Putamen (tissue), 1 donor: Measurements from ENCODE around the gene CDPF1.

Source experiments
- DNase-seq: peaks from one replicate; pipeline ENCODE4 v3.0.0-alpha.2; 2016; ENCODE audit warnings: low spot score

Gene CDPF1, protein sequence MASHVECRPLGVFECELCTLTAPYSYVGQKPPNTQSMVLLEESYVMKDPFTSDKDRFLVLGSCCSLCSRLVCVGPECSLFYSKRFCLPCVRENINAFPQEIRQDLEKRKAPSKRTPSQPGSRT

DNA sequence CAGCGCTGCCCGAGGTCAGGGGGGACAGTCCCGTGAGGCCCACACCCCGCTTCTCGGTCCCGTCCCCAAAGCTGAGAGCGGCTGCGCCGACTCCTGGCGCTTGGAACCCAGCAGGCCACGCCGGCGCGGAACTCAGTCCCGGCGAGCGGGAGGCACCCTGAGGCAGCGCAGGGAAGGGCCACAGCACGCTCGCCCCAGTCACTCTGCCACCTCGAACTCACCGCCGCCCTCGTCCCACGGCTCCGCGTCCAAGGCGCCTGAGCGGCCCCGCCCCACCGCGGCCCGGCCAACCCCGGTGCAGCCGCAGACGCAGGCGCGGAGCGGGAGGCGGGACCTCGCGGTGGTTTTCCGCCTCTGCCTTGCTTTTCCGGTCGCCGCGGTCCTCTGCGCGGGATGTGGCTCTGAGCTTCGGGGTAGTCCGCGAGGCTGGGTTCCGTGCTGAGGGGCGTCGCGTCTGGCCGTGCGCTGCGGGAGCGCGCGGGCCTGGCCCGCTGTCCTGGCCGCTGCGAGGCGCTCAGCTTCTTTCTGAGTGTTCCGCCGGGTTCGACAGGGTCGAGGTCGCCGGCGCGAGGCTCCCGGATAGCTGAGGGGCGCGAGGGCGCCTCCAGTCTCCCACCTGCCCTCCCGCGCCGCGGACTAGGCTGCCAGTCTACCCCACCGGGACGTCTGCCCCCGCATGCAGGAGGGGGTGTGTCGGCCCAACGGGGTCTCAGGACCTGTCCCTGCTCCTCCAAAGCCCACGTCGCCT is at the start of gene CDPF1:
TSS of gene CDPF1 (minus strand) at position 259 of the 748 bp plus-strand sequence. CDS start 2,009 bp downstream, outside the sequence.
- DNase-seq, result peak; percentile 88

DNA sequence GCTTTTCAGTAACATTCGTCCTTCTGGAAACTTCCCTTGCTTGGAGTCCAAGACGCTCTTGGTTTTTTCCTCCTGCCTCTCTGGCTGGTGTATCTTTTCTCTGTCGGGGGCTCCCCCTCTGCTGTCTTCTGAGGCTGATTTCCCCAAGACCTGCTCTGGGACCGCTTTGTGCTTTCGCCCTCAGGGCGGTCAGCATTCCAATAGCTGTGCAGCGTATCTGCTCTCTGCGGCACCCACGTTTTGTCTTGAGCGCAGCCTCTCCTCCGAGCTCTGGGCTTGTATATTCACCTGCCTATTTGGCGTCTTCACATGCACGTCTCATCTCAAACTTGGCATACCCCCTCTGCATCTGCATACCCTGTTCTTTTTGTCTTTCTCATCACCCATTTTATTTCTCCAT is 49.0 kb upstream of the CDPF1 start:
- no peak for DNase-seq

DNA sequence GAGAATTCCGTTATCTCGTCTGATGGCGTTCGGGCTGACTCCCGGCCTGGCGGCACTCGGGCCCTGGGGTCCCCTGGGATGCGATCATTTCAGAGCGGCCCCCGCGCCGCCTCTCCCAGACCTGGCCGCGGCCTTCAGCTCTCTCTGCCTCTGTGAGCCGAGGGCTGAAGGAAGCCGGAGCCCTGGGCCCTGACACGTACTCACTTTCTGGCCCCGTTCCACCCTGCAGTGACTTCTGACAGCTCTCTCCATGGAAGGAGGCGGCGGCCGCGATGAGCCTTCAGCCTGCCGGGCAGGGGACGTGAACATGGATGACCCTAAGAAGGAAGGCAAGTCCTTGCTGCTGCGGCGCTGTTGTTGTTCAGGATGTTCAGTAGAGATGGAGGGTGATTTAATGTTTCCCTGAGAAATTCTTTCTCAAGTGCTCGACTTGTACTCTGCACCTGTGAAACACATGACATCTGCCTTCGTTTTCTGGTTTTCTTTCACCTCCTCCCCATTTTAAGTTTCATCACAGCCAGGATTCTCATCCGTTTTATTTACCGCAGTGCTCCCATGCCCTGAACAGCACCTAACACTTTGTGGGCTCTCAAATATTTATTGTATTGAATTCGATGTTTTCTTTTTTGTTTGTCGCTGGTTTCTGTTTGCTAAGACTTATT is 47.2 kb upstream of the CDPF1 start:
- no peak for DNase-seq

DNA sequence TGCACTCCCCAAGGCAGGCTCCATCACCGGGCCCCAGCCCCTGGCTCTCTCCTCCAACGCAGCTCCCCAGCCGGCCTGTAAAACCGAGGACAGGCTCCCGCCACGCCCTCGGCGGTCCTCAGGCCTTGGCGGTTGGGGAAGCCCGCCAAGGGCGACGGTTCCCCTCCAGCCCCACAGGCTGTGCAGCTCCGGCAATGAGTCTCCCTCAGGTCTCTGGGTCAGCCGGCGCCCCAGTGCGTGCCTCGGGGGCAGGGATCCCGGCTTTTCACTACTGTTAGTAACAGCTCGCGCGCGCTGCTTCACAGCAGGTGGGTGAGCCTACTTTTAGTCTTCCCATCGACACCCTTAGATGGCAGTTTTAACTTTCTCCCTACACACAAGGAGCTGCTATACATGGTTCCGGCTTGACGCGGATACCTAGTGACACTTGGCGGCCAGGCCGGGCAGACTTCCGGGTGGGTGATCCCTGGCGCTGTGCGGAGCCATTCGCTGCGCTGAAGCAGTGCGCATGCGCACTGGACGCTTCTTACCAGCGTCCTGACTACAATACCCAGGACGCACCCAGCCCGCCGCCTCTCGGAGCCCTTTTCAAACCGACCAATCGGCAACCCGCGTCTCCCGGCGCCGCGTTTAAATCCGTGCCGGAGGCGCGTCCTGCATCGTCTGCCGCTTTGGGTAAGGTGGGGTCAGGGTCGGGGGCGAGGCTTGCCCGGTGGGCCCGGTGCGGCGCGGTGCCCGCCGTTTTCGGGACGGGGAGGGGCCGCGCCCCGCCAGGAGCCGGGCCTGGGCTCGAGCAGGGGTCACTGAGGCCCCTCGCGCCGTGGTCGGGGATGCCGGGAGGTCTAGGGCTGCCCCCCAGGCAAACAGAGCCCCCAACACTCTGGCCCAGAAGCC is 46.4 kb upstream of the CDPF1 start, which contains the start of gene GTSE1:
TSS of gene GTSE1 (plus strand) at position 614 of the 894 bp plus-strand sequence. CDS start 531 bp downstream, outside the sequence.
- DNase-seq, result peak; percentile 97

DNA sequence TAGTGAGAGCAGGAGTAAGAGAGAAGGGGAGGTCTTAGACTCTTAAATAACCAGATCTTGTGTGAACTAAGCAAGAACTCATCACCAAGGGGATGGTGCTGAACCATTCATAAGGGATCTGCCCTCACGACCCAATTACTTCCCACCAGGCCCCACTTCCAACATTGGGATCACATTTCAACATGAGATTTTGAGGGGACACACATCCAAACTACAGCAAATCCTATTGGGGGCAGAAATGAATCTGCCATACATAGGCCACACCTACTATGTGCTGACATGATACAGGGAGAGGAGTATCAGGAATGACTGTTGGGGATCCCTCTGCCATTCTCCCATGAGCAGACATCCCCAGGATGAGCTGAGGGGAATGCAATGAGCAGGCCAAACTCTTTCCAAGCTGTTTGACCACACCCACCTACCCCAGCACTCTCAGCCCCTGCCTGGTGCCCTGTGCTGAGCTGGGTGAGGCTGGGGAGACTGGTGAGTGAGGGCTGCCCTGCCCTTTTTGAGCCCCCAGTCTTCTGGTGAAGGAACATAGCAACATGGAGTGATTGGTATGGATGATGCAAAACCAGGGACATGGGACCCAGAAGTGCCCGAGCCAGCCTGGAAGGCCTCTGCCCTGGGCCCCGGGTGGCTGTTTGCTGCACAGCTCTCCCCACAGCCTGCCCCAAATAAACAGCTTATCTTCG is 45.3 kb upstream of the CDPF1 start:
- no peak for DNase-seq

DNA sequence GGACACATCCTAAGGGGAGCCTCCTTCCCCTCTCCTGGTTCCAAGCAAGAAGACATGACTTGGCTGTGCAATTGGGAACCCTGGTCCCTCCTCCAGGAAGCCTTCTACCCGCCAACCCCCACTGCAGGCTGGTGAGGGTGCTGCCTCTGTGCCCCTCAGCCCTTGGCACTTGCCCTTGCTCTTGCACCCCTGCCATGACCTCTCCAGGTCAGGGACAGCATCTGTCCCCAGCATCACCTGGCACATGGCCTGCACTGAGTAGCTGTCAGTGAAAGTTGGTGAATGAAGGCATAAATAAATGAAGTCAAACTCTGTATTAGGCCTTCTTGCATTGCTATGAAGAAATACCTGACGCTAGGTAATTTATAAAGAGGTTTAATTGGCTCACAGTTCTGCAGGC is 44.7 kb upstream of the CDPF1 start:
- DNase-seq, result no peak

DNA sequence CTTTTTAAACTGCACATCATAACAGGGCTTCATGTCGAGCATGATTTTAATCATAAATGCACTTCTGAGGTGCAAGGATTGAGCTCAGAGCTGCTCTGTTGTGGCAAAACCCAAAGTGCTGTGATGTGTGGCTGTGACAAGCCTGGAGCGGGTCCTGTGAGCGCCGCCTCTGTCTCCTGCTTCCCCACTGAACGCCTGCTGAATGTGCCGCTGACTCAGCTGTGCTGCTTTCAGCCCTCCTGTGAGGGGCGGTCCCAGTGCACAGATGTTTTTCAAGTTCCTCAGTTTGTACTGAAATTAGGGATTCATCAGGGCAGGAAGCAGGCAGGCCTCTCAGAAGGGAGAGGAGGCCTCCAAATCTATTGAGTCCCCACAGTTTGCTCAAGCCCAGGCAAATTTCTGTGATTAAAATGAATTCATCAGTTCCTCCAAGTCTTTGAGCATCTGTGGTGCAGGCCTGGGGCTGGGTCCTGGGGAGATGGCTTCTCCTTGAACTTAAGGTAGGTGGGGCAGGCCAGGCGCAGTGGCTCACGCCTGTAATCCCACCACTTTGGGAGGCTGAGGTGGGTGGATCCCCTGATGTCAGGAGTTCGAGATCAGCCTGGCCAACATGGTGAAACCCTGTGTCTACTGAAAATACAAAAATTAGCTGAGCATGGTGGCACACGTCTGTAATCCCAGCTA is 43.6 kb upstream of the CDPF1 start:
- peak; percentile 74 for DNase-seq

DNA sequence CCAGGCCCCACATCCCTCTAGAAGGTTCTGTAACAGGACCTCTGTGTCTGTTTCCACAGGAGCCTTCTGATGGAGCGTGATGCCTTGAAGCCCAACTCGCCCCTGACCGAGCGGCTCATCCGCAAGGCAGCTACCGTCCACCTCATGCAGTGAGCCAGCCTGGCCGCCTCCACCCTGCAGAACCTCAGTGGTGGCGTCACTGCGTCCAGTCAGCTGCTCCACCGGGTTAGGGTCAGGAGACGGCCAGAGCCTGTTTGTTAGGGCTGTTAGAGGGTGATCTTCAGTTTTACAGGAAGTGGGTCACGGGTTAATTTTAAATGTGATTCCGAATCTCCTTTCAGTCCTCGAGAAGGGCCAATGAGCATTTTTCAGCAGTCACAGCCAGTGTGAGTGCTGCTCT is 42.6 kb upstream of the CDPF1 start:
- DNase-seq, result no peak

DNA sequence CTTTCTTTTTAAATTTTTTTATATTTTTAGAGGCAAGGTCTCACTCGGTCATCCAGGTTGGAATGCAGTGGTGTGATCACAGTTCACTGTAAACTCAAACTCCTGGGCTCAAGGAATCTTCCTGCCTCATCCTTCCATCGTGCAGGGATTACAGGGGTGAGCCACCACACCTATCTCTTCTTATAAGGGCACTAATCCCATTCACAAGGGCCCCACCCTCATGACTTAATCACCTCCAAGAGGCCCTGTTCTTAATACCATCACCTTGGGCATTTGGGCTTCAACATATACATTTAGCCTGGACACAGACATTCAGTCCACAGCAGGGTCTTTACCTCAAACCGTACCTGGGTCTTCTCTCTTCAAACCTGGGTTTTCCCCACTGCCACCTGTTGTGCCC is 42.1 kb upstream of the CDPF1 start:
- no peak for DNase-seq

DNA sequence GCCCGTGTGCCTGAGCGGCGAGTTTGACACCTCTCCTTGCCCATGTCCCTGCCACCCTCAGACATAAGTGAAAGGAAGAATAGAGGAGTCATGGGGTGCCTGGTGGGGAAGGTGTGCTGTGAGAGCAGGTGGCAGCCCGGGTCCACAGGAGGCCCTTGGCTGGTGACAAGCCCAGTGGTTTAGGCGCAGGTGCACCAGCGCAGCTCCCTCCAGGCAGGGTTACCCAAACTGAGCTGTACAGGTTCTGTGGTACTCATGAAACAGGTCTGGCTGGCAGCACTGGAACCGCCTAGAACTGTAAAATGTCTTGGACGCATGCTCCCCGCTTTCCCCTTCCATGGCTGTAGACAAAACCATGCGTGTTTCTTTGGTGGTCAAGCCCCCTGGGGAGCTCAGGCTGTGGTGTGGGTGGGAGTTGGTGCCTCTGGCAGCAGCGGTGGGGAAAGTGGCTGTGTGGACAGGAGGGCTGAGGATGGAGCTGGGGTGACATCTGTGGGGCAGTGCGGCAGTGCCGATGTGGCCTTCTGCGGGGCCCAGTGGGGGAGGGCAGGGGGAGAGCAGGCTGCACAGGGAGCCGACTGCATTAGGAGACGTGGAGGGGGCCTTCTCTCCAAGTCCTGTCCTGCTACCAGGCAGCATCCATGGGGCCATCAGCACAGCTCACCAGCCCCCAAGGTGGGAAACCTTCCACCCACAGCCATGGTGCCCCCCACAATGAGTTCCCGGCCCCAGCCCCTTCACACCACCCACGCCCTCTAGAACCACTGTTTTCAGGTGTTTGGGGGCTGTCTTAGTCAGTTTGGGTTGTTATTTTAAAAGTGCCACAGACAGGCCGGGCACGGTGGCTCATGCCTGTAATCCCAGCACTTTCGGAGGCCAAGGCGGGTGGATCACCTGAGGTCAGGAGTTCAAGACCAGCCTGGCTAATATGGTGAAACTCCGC is 41.0 kb upstream of the CDPF1 start:
- no peak for DNase-seq

DNA sequence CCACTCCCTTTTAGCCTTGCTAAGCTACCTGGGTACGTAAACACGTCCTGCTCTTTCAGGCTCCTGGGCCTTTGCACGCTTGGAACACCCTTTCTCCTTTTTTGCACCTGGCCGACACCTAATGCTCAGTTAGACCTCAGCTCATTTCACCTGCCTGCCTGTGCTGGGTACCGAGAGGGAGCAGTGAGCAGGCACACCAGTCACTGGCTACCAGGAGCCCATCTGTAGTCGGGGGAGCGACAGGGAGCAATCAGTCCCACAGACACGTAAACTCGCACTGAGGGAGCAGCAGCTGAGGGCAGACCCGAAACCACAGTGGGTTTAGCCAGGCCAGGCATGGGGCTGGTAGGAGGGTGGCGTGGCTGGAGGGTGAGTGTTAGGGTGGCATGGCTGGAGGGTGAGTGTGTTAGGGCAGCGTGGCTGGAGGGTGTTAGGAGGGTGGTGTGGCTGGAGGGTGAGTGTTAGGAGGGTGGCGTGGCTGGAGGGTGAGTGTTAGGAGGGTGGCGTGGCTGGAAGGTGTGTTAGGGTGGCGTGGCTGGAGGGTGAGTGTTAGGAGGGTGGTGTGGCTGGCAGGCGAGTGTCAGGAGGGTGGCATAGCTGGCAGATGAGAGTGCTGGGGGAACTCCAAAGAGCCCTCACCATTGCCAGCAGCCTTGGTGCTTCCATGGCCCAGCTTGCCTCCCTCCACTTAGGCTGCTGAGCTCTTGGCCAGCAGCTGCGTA is 40.2 kb upstream of the CDPF1 start:
- no peak for DNase-seq

DNA sequence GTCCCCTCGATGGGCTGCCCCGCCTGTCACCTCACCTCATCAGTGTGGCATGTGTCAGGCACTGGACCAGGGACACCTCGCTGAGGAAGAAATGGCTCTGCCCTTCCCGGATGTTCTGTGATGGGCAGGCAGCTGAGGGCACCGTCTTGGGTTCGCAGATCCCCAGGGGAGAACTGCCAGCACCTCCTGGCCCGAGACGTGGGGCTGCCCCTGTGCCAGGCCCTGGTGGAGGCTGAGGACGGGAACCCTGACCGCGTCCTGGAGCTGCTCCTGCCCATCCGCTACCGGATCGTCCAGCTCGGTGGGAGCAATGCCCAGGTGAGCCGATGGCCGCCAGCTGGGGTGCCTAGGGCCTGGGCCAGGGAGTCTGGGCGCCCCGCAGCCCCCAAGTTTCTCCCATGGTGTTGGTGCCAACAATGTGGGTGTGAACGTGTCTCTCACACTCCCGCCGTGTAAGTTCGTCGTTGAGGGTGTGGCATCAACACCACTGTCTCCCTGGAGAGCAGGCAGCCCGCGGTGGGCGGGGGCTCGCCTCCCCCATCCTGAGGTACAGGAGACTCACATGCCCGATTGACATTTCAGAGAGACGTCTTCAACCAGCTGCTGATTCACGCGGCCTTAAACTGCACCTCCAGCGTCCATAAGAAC is 39.3 kb upstream of the CDPF1 start:
- DNase-seq, result no peak

DNA sequence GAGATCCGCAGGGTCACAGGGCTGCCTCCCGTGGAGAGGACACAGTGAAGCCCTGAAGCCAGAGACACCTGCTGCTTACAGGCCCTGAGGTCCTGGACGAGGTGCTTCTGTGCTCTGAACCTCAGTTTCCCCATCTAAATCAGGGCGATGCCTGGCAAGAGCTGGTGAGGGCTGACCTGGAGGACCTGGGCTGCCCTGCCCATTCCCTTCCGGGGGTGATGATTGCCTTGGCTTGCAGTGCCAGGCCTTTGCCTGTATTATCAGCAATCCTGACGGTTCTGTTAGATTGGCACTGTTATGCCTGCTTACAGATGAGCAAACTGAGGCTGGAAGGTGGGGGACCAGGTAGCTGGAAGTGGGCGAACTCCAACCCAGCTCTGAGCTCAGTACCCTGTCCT is 38.8 kb upstream of the CDPF1 start:
- no peak for DNase-seq

DNA sequence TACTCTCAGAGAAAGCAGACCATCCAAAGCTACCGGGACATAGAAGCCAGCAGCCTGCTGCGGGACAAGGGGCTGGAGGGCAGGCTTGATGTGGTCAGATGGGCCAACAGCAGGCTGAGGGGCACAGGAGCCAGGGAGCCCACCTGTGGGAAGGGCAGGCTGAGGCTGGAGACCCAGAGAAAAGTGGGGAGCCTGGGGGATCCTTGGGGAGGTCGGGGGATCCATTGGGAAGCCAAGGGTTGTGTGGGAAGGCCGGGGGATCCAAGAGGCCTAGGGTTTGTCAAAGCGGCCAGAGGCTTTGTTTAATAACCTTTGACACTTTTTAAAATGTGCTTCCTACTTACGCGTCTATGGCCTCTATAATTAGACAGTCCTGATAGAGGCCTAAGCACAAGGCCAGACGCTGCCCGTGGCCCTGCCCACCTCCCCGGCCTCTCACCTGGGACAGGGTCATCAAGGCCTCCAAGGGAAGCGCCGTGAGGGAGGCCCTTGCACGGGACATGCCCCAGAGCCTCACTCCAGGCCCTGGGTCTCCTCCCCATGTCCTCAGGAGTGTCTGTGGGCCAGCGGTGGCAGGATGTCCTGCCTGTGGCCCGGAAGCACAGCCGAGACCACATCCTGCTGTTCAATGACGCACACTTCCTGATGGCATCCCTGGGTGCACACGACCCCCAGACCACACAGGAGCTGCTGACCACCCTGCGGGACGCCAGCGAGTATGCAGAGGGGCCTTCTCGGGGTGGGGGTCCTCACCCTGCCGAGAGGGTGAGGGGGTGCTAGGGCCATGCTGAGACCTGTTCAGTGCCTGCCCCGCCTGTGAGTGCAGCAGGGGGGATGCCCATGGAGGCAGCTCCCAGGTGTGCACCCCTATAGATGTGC is 38.0 kb upstream of the CDPF1 start:
- no peak for DNase-seq

DNA sequence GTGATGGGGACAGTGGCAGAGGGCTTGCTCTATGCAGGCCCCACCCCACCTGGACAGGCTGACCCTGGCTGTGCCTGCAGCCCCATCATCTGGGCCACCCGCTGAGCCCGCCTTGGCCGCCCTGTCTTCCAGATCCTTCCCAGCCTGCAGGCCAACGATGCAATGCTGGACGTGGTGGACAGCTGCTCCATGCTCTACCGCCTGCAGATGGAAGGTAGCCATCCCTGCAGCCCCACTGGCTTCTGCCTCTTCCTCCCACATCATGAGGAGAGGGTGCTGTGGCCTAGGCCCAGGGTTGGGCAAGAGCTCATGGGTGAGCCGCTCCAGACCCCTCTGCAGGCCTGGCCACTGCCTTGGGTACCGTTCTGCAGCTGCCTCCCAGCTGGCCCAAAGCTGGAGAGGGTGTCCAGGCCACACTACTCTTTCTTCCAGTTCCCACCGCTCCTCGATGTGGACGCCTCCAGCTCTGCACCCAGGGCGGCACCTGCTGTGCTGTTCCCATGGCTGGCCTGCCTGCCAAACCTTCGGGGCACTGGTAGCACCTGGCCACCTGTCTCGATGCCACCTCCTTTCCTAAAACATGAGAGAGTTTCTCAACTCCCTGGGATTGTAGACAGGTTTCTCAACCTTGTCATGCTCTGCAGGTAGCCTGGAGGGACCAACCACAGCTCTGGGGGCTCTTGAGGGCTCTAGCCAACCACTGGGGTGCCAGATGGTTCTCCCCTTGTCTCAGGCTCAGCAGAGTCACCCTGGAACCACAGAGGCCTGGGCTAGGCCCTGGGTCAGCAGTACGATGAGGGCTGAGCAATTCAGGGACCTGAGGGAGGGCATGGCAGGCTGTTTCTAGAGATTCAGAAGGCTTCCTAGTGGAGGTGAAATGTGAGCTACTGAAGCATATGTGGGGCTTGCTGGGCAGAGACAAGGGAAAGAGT is 37.1 kb upstream of the CDPF1 start:
- no peak for DNase-seq

DNA sequence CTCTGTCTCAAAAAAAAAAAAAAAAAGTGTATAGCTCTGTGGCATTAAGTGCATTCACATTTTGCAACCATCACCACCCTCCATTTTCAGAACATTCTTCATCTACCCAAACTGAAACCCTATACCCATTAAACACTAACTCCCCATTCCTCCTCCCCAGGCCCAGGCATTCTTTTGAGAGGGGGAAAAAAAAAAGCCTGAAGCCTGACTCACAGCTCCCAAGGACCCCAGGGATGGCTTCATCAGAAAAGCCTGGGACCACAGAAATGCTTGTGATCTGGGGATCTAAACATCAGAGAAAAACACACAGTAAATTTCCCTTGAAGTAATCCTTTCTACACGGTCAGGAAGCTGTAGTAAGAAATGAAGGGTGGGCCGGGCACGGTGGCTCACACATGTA is 35.9 kb upstream of the CDPF1 start:
- DNase-seq, result no peak
